C4-2B (cell line): ENCODE data around the gene TOP1.

ENCODE experiments used
- H3K27ac ChIP-seq: fragments of 450-650 bp; 2 replicates; pipeline ENCODE4 v1.5.1; 2017
- CTCF ChIP-seq: fragments of 450-650 bp; conservative IDR thresholded peaks from 2 replicates; pipeline ENCODE4 v1.5.1; 2017; ENCODE audit warnings: mild to moderate bottlenecking
- ZFX ChIP-seq: fragments of 450-650 bp; IDR thresholded peaks from 2 replicates; pipeline ENCODE4 v1.6.1; 2017

Gene TOP1

DNA sequence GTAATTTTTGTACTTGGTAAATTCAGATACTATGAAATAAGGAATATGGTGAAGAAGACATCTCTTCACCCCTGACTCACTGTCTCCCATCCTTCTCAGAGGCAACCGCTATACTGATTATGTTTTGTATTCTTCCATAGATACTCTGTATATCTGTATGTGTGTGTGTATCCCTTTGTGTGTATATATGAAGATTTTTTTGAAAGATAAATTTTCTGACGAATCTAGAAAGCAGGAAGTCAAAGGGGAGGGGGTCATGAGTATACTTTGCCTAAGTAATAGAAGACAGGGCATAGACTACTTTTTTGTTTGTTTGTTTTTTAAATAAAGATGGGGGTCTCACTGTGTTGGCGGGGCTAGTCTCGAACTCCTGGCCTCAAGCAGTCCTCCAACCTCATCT is 48.2 kb downstream of the TOP1 start:
- TF ChIP-seq ZFX (no peak), CTCF (no peak)
- H3K27ac ChIP-seq: no peak overlapping the region

GRCh38 chr20:41078329-41078728 is 49.7 kb downstream of the TOP1 start:
- no peak overlapping the region for H3K27ac ChIP-seq
- TF ChIP-seq CTCF: peak; percentile 69
- no peak for TF ChIP-seq ZFX

DNA sequence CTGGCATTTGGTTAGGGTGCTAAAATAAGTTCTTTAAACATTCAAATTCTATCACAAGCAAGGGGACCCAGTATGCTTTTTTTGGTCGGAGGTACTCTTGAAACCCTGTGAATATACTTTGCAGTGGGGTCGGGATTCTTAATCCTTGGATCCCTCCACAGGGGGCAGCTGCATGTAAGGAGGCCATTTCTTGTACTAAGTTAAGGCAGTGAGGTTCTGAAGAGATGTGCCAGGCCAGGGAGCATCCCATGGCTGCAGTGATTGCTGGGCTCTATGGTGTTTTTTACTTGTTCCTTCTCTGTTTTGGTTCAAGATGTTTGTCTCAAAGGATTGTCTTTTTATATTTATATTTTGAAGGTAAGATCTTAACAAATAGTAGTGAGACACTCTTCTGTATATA is 50.4 kb downstream of the TOP1 start:
- TF ChIP-seq ZFX (no peak), CTCF (no peak)

GRCh38 chr20:41080866-41081265 is 52.2 kb downstream of the TOP1 start:
- TF ChIP-seq CTCF (no peak), ZFX (no peak)
- H3K27ac ChIP-seq: no peak overlapping the region

More for the DNA sequence above, 50.4 kb downstream of the TOP1 start:
- no peak overlapping the region for H3K27ac ChIP-seq

DNA sequence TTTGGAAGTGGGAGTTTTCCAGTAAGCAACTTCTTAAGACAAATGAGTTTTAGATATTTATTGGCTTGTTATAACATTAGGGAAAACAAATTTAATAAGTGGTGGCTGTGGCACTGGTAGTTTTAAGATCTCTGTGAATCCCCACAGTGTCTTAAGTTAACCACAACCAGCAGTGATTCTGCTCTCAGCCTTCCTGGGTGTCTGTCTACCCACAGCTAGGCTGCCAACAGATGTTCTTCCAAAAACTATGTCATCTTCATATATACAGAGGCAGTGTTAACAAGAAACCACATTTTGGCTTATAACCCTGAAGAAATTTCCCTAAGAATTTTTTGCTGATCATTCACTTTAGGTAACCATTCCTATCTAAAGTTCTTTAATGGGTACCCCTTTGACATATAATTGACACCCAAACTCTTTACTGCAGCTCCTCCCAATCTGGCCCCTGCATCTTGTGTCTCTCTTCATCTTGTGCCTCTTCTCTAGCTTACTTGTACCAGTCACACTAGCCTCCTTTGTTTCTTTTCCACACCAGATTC is 52.7 kb downstream of the TOP1 start:
- H3K27ac ChIP-seq: no peak overlapping the region
- no peak for TF ChIP-seq CTCF
- no peak for TF ChIP-seq ZFX

- no peak overlapping the region for H3K27ac ChIP-seq
- TF ChIP-seq CTCF: no peak
- no peak for TF ChIP-seq ZFX
Observed at GRCh38 chr20:41082306-41082705, 53.7 kb downstream of the TOP1 start.

DNA sequence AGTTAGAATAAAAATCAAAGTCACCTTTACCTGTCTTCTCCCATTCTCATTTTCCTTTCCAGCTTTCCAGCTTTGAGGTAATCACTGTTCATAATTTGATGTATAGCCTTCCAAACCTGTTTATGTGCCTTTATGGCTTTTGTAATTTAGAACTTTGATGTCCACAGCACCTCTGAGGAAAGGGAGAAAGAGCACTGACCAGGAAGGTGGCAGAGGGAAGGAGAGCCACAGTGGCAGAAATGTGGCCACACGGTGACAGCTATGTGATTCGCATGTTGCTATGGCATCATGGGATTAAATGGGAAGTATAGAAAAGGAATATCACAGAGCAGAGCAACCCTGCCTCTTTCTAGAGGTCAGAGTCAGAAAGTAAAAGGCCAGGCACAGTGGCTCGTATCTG is 57.0 kb downstream of the TOP1 start:
- TF ChIP-seq ZFX (no peak), CTCF (no peak)
- peak overlapping the region; percentile 71 for H3K27ac ChIP-seq
